DND-41 (cell line): ENCODE data around the gene SDK2.

ENCODE experiments used
- ATAC-seq: fragments of 200-7000 bp; cut with Tn5 transposase; 3 replicates; pipeline ENCODE4 v1.9.1; 2021; ENCODE audit warnings: low read depth; ENCODE audit not compliant: insufficient read depth
- DNase-seq: peaks from one replicate; pipeline ENCODE4 v3.0.0-alpha.2; 2020
- H2AFZ ChIP-seq: 2 replicates; pipeline ENCODE4 v1.6.0; 2012; ENCODE audit warnings: low read depth, low read length
- H3K27ac ChIP-seq: 2 replicates; pipeline ENCODE4 v1.5.1; 2012; ENCODE audit warnings: low read length, inconsistent platforms
- H3K27me3 ChIP-seq: fragments of 200-600 bp; sonication (generic); 2 replicates; pipeline ENCODE4 v1.6.0; 2012; ENCODE audit warnings: low read length, mild to moderate bottlenecking, inconsistent platforms; ENCODE audit not compliant: insufficient read depth, poor library complexity
- H3K36me3 ChIP-seq: 2 replicates; pipeline ENCODE4 v1.5.1; 2012; ENCODE audit warnings: low read length, inconsistent platforms; ENCODE audit not compliant: insufficient read depth
- H3K4me1 ChIP-seq: 2 replicates; pipeline ENCODE4 v1.5.1; 2012; ENCODE audit warnings: mild to moderate bottlenecking, low read length; ENCODE audit not compliant: insufficient read depth
- H3K4me2 ChIP-seq: 2 replicates; pipeline ENCODE4 v1.6.0; 2012; ENCODE audit warnings: mild to moderate bottlenecking, moderate library complexity, low read length, inconsistent platforms; ENCODE audit not compliant: insufficient read depth
- H3K4me3 ChIP-seq, 2 experiments: fragments of 200-600 bp in 1 of 2; shearing (Covaris generic) in 1 of 2; 2 replicates each; pipeline ENCODE4 v1.5.1; 2012 to 2016; ENCODE audit warnings: inconsistent platforms in 2 of 2, low read length in 2 of 2, mild to moderate bottlenecking in 2 of 2, low read depth in 1 of 2, moderate library complexity in 1 of 2
- H3K79me2 ChIP-seq: 2 replicates; pipeline ENCODE4 v1.6.0; 2012; ENCODE audit warnings: low read length, inconsistent platforms; ENCODE audit not compliant: insufficient read depth
- H3K9ac ChIP-seq: 2 replicates; pipeline ENCODE4 v1.6.0; 2012; ENCODE audit warnings: low read depth, mild to moderate bottlenecking, inconsistent platforms, low read length, moderate library complexity
- H3K9me3 ChIP-seq: 2 replicates; pipeline ENCODE4 v1.5.1; 2012; ENCODE audit warnings: low read length, moderate library complexity, mild to moderate bottlenecking, inconsistent platforms; ENCODE audit not compliant: insufficient read depth, severe bottlenecking
- H4K20me1 ChIP-seq: 2 replicates; pipeline ENCODE4 v1.6.0; 2012; ENCODE audit warnings: low read length; ENCODE audit not compliant: insufficient read depth
- CTCF ChIP-seq: IDR thresholded peaks from 2 replicates; pipeline ENCODE4 v1.5.1; 2012; ENCODE audit warnings: borderline replicate concordance, low read length, moderate library complexity, mild to moderate bottlenecking; ENCODE audit not compliant: poor library complexity, severe bottlenecking; ENCODE audit errors: extremely low read depth
- EZH2 ChIP-seq: IDR thresholded peaks from 3 replicates; pipeline ENCODE4 v1.6.1; 2012; ENCODE audit warnings: borderline replicate concordance, low read depth, mild to moderate bottlenecking, moderate library complexity, low read length, inconsistent platforms; ENCODE audit not compliant: severe bottlenecking

The SDK2 gene

GRCh38 chr17:73363442-73364154, 280.6 kb downstream of the SDK2 start:
- H3K4me3 ChIP-seq: no peak overlapping the region
- TF ChIP-seq CTCF: no peak
- TF ChIP-seq EZH2: no peak
- H3K4me2 ChIP-seq: no peak overlapping the region
- H3K27ac ChIP-seq: no peak overlapping the region
- H3K27me3 ChIP-seq: no peaks in the 10 kb centered on the region
- peaks cover 4% of the 10 kb centered on the region; the same call in 1 of the 2 replicates for H4K20me1 ChIP-seq
- H3K4me1 ChIP-seq: no peaks in the 10 kb centered on the region
- ATAC-seq: no peak
- H3K79me2 ChIP-seq: no peaks in the 10 kb centered on the region
- H2AFZ ChIP-seq: no peak overlapping the region
- no peak overlapping the region for H3K9ac ChIP-seq
- H3K36me3 ChIP-seq: no peaks in the 10 kb centered on the region
- H3K9me3 ChIP-seq: no peaks in the 10 kb centered on the region
- no peak for DNase-seq

DNA sequence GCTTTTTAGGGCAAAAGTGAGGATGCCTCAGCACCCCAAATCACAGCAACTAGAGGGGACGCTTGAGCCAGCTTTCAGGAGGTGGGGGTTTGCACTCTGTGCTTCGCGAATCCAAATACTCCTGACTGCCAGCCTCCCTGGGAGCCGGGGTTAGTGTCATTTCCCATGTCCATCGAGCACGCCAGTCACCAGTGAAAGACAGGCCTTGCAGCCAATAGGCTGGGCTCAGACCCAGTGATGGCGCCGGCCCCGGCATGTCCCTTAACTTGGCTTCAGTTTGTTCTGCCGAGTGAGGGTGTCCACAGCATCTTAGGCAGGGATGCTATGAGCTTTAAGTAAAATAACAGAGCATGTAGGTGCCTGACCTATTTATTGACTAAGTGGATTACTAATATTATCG, 281.5 kb downstream of the SDK2 start:
- Histone ChIP-seq H3K4me2 (no peak overlapping the region), H3K9me3 (no peaks in the 10 kb centered on the region), H4K20me1 (peaks cover 4% of the 10 kb centered on the region; the same call in 1 of the 2 replicates), H3K27ac (no peak overlapping the region), H3K9ac (no peak overlapping the region), H3K27me3 (no peaks in the 10 kb centered on the region), H3K4me1 (no peaks in the 10 kb centered on the region), H3K79me2 (no peaks in the 10 kb centered on the region), H3K4me3 (no peak overlapping the region), H2AFZ (no peak overlapping the region), H3K36me3 (no peaks in the 10 kb centered on the region)
- TF ChIP-seq EZH2: no peak
- TF ChIP-seq CTCF: no peak
- DNase-seq: no peak
- no peak for ATAC-seq

DNA sequence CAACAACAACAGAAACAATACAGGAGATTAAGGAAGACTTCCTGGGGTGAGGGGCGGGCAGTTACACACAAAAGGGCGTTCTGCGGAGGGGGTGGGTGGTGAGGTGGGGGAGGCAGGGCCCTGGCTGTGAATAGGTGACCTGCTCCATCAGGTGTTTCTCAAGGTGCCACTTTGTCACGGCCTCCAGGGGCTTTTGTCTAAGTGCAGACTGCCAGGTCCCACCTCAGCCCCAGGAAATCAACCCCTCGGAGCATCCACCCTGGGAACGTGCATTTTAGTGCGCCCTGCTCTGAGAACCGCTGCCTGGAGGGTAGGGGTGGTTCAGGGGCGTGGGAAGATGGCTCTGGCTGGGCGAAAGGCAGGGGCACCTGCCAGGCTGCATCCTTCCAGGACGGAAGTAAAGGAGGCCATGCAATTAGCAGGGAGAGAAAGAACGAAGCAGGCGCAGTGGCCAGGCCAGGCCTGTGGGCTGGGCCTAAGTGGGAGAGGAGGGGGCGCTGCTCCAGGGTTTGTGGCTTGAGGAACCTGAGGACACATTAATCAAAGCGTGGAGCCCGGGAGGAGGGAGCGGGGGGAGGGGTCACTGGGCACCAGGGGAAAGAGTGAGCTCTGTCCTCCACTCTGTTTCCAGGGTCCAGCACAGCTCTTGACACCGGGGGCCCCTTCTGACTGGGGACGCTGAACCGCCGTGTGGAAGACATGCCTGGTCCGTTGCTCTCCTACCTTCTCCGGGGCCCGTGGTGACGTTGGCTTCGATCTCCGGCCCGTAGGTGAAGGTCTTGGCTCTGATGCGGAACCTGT, 283.1 kb downstream of the SDK2 start:
- Histone ChIP-seq H4K20me1 (peaks cover 4% of the 10 kb centered on the region; the same call in 1 of the 2 replicates), H3K4me3 (no peak overlapping the region), H3K36me3 (no peaks in the 10 kb centered on the region), H3K9me3 (no peaks in the 10 kb centered on the region), H3K27me3 (no peaks in the 10 kb centered on the region), H3K27ac (no peak overlapping the region), H3K4me2 (no peak overlapping the region), H3K4me1 (no peaks in the 10 kb centered on the region), H3K79me2 (no peaks in the 10 kb centered on the region), H3K9ac (no peak overlapping the region), H2AFZ (no peak overlapping the region)
- TF ChIP-seq CTCF (no peak), EZH2 (no peak)
- ATAC-seq (no peak), DNase-seq (no peak)
